Measurements from ENCODE around the gene PACS2. TPM values are rescaled to one million over a fixed set of nuclear protein-coding genes. Genes with fewer than 3 reads are reported as not detected.

Gene PACS2
- polyA plus RNA-seq, 3 donors = 57.6 to 96.7 (median 86.0) TPM

GRCh38 chr14:105440554-105440900 is 126.0 kb downstream of the PACS2 start:
- no peak for DNase-seq (ENCODE audit: extremely low read depth in 1 of 11, low read depth in 9 of 11, low spot score in 4 of 11)

GRCh38 chr14:105440992-105441391 is 126.4 kb downstream of the PACS2 start:
- DNase-seq (ENCODE audit: extremely low read depth in 1 of 11, low read depth in 9 of 11, low spot score in 4 of 11) = no peak

DNA sequence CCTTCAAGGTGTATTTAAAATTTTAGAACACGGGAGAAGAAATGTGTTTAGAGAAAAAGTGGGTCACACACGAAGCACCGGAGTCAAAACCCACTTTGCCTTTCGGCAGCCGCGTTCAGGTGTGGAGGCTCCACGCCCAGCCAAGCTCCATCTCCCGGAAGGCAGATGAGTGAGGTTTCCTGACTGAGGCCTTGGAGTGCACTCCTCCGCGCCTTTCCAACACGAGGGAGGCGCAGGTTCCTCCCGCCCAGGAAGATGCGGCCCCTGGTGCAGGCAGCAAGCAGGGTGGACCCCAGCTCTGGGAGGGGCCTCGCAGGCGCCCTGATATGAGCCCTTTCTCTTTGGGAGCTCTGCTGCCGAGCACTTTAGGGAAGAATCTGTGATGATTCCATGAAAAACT is 127.6 kb downstream of the PACS2 start:
- no peak for DNase-seq (ENCODE audit: extremely low read depth in 1 of 11, low read depth in 9 of 11, low spot score in 4 of 11)

DNA sequence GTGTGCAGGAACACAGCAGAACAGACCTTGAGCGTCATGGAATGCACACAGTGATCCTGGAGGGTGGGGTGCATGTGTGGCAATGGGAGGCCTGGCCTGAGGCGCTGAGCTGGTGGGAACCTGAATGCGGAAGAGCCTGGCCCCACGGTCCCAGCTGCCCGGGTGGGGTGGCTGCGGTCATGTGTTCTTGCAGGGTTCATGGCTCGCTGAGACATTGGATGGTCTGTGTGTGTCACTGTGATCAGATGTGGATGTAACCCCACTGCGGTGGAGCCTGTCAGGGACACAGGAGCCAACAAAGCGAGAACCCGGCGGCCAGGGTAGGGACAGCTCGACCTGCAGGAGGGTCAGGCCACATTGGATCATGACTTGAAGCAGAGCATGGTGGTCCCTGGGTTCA is 128.3 kb downstream of the PACS2 start:
- no peak for DNase-seq (ENCODE audit: extremely low read depth in 1 of 11, low read depth in 9 of 11, low spot score in 4 of 11)

- DNase-seq (ENCODE audit: extremely low read depth in 1 of 11, low read depth in 9 of 11, low spot score in 4 of 11) = no peak
Measured at GRCh38 chr14:105444859-105445258, 130.3 kb downstream of the PACS2 start.

GRCh38 chr14:105445290-105445689 is 130.7 kb downstream of the PACS2 start:
- no peak for DNase-seq (ENCODE audit: extremely low read depth in 1 of 11, low read depth in 9 of 11, low spot score in 4 of 11)

- DNase-seq (ENCODE audit: extremely low read depth in 1 of 11, low read depth in 9 of 11, low spot score in 4 of 11) = no peak
Measured at GRCh38 chr14:105445901-105446845, 131.6 kb downstream of the PACS2 start.

DNA sequence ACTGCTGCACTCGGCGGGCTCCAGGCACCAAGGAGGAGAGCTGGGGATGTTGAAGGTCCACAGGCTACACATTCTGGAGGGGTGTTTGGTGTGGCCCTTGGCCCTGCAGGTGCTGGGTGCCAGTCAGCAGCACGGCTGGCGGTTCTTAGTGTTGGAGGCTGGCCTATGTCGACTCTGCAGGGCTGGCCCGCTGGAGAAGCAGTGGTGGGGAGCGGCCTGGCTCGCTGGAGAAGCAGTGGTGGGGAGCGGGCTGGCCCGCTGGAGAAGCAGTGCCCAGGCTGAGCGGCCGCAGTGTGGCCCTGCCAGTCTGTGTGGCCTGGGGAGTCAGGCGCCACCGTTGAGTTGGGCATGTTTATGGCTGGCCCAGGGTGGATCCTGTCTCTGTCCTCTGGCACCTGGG is 132.4 kb downstream of the PACS2 start:
- no peak for DNase-seq (ENCODE audit: extremely low read depth in 1 of 11, low read depth in 9 of 11, low spot score in 4 of 11)

Other genes with a start within 250 kb of the PACS2 start
- gene GPR132, start 249.3 kb upstream of the PACS2 start, polyA plus RNA-seq (ENCODE audit: insufficient read length in 3 of 3) = under 1 TPM; 0.26 to 0.83 (median 0.50) TPM
- gene JAG2, start 146.0 kb upstream of the PACS2 start, polyA plus RNA-seq (ENCODE audit: insufficient read length in 3 of 3) = 10 to 100 TPM in 1 of 3 donors, 1 to 10 TPM in 2; 8.1 to 10.1 (median 8.9) TPM
- gene NUDT14, start 133.4 kb upstream of the PACS2 start, polyA plus RNA-seq (ENCODE audit: insufficient read length in 3 of 3) = 10 to 100 TPM; 21.5 to 39.6 (median 36.2) TPM
- 10 to 100 TPM; 34.5 to 38.4 (median 35.9) TPM for gene BTBD6, start 66.2 kb upstream of the PACS2 start, polyA plus RNA-seq (ENCODE audit: insufficient read length in 3 of 3)
- gene BRF1, start 13.7 kb upstream of the PACS2 start, polyA plus RNA-seq (ENCODE audit: insufficient read length in 3 of 3) = 10 to 100 TPM; 24.8 to 40.0 (median 36.0) TPM
- gene TEX22, start 83.8 kb downstream of the PACS2 start, polyA plus RNA-seq (ENCODE audit: insufficient read length in 3 of 3) = 1 to 10 TPM; 1.2 to 3.9 (median 1.6) TPM
- gene MTA1, start 105.1 kb downstream of the PACS2 start, polyA plus RNA-seq (ENCODE audit: insufficient read length in 3 of 3) = 100 to 1,000 TPM; 106 to 169 (median 134) TPM
- gene CRIP2, start 160.1 kb downstream of the PACS2 start, polyA plus RNA-seq (ENCODE audit: insufficient read length in 3 of 3) = 100 to 1,000 TPM in 2 of 3 donors, 10 to 100 TPM in 1; 86.2 to 165 (median 146) TPM
- gene CRIP1, start 172.1 kb downstream of the PACS2 start, polyA plus RNA-seq (ENCODE audit: insufficient read length in 3 of 3) = 10 to 100 TPM; 24.0 to 49.2 (median 36.3) TPM
- gene TEDC1, start 176.5 kb downstream of the PACS2 start, polyA plus RNA-seq (ENCODE audit: insufficient read length in 3 of 3) = 10 to 100 TPM in 1 of 3 donors, 1 to 10 TPM in 2; 6.0 to 10.5 (median 9.3) TPM
- gene TMEM121, start 211.8 kb downstream of the PACS2 start, polyA plus RNA-seq (ENCODE audit: insufficient read length in 3 of 3) = 1 to 10 TPM; 1.7 to 6.0 (median 5.7) TPM

Measured in renal cortex interstitium (tissue), 11 donors.